GM10266 (cell line): ENCODE data around the gene PDE4D.

Experiments
- DNase-seq: peaks from one replicate; pipeline ENCODE4 v3.0.0; 2012; ENCODE audit errors: extremely low spot score
- TF ChIP-seq, protein P1 (sequence below): IDR thresholded peaks from 2 replicates; pipeline ENCODE4 v1.5.1; 2012; ENCODE audit warnings: mild to moderate bottlenecking, low read depth; ENCODE audit not compliant: control insufficient read depth, insufficient read depth; ENCODE audit errors: missing control alignments

The PDE4D gene

DNA sequence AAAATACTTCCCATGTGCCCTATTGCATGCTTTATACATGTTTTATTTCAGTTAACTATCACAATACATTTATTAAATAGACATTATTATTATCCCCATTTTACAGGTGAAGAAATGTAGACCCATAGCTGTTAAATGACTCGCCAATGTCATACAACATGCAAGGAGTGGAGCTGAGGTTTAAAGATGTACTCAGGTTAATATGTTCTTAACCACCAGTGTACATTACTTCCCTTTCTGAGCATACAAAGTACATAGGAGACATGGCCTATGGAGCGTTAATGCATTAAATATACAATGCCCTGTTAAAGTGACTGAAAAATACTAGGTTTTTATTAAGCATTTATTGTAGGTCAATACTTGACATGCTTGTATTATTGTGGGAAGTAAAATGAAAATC lies 407.0 kb downstream of the PDE4D start:
- TF ChIP-seq, protein P1, sequence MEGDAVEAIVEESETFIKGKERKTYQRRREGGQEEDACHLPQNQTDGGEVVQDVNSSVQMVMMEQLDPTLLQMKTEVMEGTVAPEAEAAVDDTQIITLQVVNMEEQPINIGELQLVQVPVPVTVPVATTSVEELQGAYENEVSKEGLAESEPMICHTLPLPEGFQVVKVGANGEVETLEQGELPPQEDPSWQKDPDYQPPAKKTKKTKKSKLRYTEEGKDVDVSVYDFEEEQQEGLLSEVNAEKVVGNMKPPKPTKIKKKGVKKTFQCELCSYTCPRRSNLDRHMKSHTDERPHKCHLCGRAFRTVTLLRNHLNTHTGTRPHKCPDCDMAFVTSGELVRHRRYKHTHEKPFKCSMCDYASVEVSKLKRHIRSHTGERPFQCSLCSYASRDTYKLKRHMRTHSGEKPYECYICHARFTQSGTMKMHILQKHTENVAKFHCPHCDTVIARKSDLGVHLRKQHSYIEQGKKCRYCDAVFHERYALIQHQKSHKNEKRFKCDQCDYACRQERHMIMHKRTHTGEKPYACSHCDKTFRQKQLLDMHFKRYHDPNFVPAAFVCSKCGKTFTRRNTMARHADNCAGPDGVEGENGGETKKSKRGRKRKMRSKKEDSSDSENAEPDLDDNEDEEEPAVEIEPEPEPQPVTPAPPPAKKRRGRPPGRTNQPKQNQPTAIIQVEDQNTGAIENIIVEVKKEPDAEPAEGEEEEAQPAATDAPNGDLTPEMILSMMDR = no peak
- DNase-seq = no peak

DNA sequence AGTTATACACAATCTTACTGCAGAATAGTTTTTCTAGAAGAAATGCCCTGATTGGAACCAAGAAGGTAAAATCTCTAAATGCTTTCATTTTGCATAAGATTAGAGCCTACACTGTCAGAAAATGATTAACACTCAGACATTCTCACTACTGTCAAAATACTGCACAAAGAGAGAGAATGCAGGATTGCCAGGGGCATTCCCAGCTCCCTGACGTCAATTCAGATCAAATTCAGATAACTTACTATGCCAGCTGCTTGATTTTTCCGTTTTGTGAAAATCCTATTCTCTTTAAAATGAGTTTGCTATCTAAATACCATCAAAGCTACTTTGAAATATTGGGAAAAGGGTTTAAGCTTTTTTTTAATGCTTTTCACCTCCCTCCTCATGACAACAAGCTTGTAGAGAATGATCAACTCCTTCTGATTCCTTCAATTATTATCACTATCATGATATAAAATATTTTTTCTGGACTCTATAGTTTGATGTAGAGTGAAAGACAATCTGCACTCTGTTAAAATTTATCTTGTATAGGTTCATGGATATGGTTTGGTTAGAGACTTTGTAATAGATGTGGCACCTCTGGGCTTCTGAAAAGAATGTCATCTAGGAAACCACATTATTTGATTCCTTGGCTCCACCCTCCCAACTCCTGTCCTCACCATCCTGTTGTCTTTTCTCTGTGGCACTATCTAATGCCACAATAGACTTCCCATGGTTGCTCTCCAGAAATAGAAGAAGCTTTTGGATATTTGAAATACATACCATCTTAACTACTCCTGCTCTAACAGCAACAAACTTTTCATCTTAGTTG lies 407.7 kb downstream of the PDE4D start:
- TF ChIP-seq, protein P1 = no peak
- DNase-seq = no peak

DNA sequence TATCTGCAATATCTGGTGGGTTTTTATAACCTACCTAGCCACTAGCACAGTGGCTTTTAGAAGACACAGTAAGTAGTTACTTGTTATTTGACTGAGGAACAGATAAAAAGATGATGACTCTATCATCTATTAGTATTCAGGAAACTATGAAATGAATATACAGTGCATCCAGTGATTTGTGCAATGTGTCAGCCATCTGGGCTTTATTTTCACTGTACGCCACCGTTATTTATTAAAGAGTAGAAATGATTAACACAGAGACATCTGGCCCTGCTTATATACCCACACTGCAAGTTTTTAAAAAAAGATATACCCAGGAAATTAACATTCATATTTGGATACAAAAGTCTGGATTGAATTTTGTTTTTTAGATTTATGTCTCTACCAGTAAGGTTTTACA lies 408.4 kb downstream of the PDE4D start:
- no peak for DNase-seq
- TF ChIP-seq, protein P1 = no peak

DNA sequence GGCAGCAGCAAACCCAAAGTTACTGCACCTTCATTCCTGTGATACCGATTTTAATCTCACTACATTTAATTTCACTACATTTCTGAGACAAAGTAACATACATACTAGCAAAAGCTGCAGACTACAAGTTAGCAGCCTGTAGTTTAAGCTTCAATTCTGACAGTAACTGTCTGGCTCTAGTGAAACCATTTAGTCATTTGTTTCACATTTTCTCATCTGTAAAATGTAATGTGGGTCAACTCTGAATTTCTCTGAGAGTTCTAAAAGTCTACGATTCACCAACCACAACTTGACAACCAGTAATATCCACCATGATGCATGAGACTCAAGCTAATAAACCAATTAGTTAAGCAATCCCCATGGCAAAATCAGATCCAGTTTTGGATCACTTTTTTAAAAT lies 408.9 kb downstream of the PDE4D start:
- DNase-seq = no peak
- TF ChIP-seq, protein P1 = no peak

DNA sequence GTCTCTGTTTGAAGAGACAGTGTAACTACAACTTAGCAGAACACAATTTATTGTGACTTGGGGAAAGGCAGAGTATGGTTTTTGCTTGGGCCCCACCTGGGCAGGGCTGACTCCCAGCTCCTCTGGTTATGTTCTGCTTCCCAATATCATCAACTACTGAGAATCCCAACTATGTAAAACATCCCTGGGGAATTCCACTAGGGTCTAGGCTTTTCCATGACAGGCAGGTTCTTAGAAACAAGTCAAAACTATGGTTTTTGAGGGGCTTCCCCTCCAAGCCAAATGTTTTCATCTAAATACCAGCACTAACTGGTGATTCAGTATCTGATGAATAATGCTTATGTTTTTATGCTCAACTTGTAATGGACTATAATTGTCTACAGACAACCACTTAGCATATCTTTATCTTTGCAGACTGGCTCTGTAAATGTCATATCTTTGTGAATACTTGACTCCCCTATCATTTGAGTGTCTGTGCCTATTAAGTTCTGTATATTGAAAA lies 409.5 kb downstream of the PDE4D start:
- no peak for DNase-seq
- TF ChIP-seq, protein P1 = no peak

DNA sequence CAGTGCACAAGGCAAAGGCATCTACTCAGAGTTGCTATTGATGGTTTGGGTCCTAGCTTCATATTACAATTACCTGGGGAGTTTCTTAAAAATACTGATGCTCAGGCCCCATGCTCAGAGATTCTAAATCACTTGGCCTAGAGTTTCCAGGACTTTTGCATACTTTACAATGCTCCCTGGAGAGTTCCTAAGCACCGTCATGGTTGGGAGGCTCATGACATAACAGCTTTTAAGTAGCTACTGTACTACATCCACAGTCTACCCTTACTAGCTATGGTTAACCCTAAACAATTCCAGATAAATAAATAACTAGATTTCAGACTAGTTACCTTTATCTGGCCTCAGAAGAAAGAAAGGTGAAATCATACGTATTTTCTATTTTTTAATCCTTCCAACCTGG lies 414.4 kb downstream of the PDE4D start:
- TF ChIP-seq, protein P1 = no peak
- DNase-seq = no peak

DNA sequence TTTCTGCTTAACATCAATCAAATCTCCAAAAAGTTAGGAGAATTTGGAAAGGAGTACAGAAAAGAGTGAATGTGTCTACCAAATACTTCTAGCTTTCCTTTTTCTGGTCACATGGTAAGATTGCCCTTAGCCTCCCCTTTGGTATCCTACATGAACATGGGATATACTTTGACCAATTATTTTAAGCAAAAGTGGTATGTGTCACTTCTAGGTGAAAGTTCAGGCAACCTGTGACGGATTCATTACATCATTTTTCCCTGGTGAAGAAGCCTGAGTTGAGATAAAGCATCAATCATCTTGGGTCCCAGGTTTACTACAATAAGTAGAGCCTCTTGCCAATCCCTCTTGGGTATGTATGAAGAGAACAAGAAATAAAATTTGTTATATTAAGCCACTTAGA lies 419.2 kb downstream of the PDE4D start:
- no peak for DNase-seq
- TF ChIP-seq, protein P1 = no peak
